Neural cell (in vitro differentiated cells): ENCODE results near the gene SLCO3A1. TPM values are rescaled to one million over a fixed set of nuclear protein-coding genes. Genes with fewer than 3 reads are reported as not detected.
A peak's percentile ranks its signal among the peaks of the same experiment; 100 is the strongest.

Source experiments
- H2AFZ ChIP-seq: fragments of 200-600, 300-800 bp; sonication (generic), shearing (Covaris generic); 2 replicates; pipeline ENCODE4 v1.6.0; 2014; ENCODE audit warnings: low read depth, mild to moderate bottlenecking, antibody characterized with exemption, low read length, moderate library complexity
- H3F3A ChIP-seq: fragments of 200-600 bp; shearing (Covaris generic); 2 replicates; pipeline ENCODE4 v1.6.1; 2016; ENCODE audit warnings: mild to moderate bottlenecking, moderate library complexity, mixed read lengths, antibody characterized with exemption, low read length; ENCODE audit not compliant: insufficient read depth, poor library complexity, severe bottlenecking
- H3K27ac ChIP-seq: fragments of 200-600, 300-800 bp; sonication (generic), shearing (Covaris generic); 2 replicates; pipeline ENCODE4 v1.5.1; 2014; ENCODE audit warnings: mild to moderate bottlenecking, low read length, moderate library complexity
- H3K27me3 ChIP-seq: fragments of 300-800, 200-600 bp; sonication (generic), shearing (Covaris generic); 2 replicates; pipeline ENCODE4 v1.6.0; 2014; ENCODE audit warnings: mild to moderate bottlenecking, low read depth, low read length, moderate library complexity; ENCODE audit not compliant: insufficient read depth
- H3K36me3 ChIP-seq: fragments of 300-800, 200-600 bp; sonication (generic), shearing (Covaris generic); 2 replicates; pipeline ENCODE4 v1.5.1; 2014; ENCODE audit warnings: mild to moderate bottlenecking, antibody characterized with exemption, low read length, moderate library complexity; ENCODE audit not compliant: insufficient read depth
- H3K4me2 ChIP-seq: fragments of 300-800, 200-600 bp; sonication (generic), shearing (Covaris generic); 2 replicates; pipeline ENCODE4 v1.6.0; 2014; ENCODE audit warnings: mild to moderate bottlenecking, low read length
- H3K4me3 ChIP-seq: fragments of 300-800, 200-600 bp; sonication (generic), shearing (Covaris generic); 2 replicates; pipeline ENCODE4 v1.5.1; 2014; ENCODE audit warnings: mild to moderate bottlenecking, low read length, moderate library complexity
- H3K79me2 ChIP-seq: fragments of 200-600 bp; shearing (Covaris generic); replicated peaks from 2 replicates; pipeline ENCODE4 v1.6.0; 2014; ENCODE audit warnings: mild to moderate bottlenecking, low read length, moderate library complexity; ENCODE audit not compliant: insufficient read depth
- H3K9ac ChIP-seq: fragments of 300-800, 200-600 bp; sonication (generic), shearing (Covaris generic); 2 replicates; pipeline ENCODE4 v1.6.1; 2016; ENCODE audit warnings: mild to moderate bottlenecking, low read length, mixed read lengths
- H3K9me2 ChIP-seq: fragments of 200-600 bp; shearing (Covaris generic); 2 replicates; pipeline ENCODE4 v1.6.1; 2016; ENCODE audit warnings: mild to moderate bottlenecking, low read length, mixed read lengths; ENCODE audit not compliant: insufficient read depth
- H3K9me3 ChIP-seq: fragments of 200-600, 300-800 bp; sonication (generic), shearing (Covaris generic); 2 replicates; pipeline ENCODE4 v1.6.1; 2016; ENCODE audit warnings: mild to moderate bottlenecking, mixed run types, low read length, moderate library complexity, mixed read lengths
- H4K20me1 ChIP-seq: fragments of 200-600 bp; shearing (Covaris generic); 2 replicates; pipeline ENCODE4 v1.6.1; 2016; ENCODE audit warnings: mild to moderate bottlenecking, mixed run types; ENCODE audit not compliant: insufficient read depth
- CTCF ChIP-seq: fragments of 450-650 bp; IDR thresholded peaks from 2 replicates; pipeline ENCODE4 v1.5.1; 2014; ENCODE audit warnings: antibody characterized with exemption, mild to moderate bottlenecking, moderate library complexity; ENCODE audit not compliant: poor library complexity, severe bottlenecking
- EP300 ChIP-seq: fragments of 450-650 bp; conservative IDR thresholded peaks from 2 replicates; pipeline ENCODE4 v1.6.1; 2014; ENCODE audit warnings: antibody characterized with exemption, mild to moderate bottlenecking, moderate library complexity; ENCODE audit not compliant: poor library complexity, severe bottlenecking
- EZH2 ChIP-seq: fragments of 200-600, 300-800 bp; shearing (Covaris generic), sonication (generic); IDR thresholded peaks from 2 replicates; pipeline ENCODE4 v1.6.1; 2014; ENCODE audit warnings: antibody characterized with exemption, low read length, borderline replicate concordance, mild to moderate bottlenecking; ENCODE audit not compliant: insufficient read depth, poor library complexity, severe bottlenecking
- MXI1 ChIP-seq: fragments of 450-650 bp; conservative IDR thresholded peaks from 2 replicates; pipeline ENCODE4 v1.6.1; 2014; ENCODE audit warnings: antibody characterized with exemption, mild to moderate bottlenecking; ENCODE audit not compliant: poor library complexity, severe bottlenecking
- POLR2AphosphoS5 ChIP-seq: IDR thresholded peaks from 2 replicates; pipeline ENCODE4 v1.6.1; 2012
- RAD21 ChIP-seq: fragments of 450-650 bp; conservative IDR thresholded peaks from 2 replicates; pipeline ENCODE4 v1.6.1; 2014; ENCODE audit warnings: antibody characterized with exemption, mild to moderate bottlenecking, moderate library complexity
- SMC3 ChIP-seq: fragments of 450-650 bp; conservative IDR thresholded peaks from 2 replicates; pipeline ENCODE4 v1.6.1; 2014; ENCODE audit warnings: antibody characterized with exemption, mild to moderate bottlenecking, moderate library complexity; ENCODE audit not compliant: poor library complexity
- TAF1 ChIP-seq: IDR thresholded peaks from 2 replicates; pipeline ENCODE4 v1.6.1; 2012; ENCODE audit warnings: low read depth
- polyA plus RNA-seq: library from polyadenylated mRNA; depleted of rRNA; stranded (reverse); fragments of >200 nt; gene quantifications from 2 replicates; pipeline ENCODE4 v1.2.3, GENCODE V29; 2014
- TF ChIP-seq, protein P1 (sequence below): IDR thresholded peaks from 2 replicates; pipeline ENCODE4 v1.6.1; 2012; ENCODE audit warnings: borderline replicate concordance

Gene SLCO3A1
- polyA plus RNA-seq, 1 donor from 2014 or later: 14.2 TPM

GRCh38 chr15:91855241-91855640 lies 1.7 kb downstream of the SLCO3A1 start:
- no peaks in the 10 kb centered on the region for H3K9me2 ChIP-seq
- H3K36me3 ChIP-seq: no peaks in the 10 kb centered on the region
- peaks cover 61% of the 10 kb centered on the region for H3K79me2 ChIP-seq
- peak overlapping the region; percentile 75 for H3K4me3 ChIP-seq
- H3K27me3 ChIP-seq: no peaks in the 10 kb centered on the region
- TF ChIP-seq RAD21 (no peak), TAF1 (no peak), MXI1 (no peak), POLR2AphosphoS5 (no peak), SMC3 (no peak), EZH2 (no peak), EP300 (no peak), CTCF (no peak)
- TF ChIP-seq, protein P1, sequence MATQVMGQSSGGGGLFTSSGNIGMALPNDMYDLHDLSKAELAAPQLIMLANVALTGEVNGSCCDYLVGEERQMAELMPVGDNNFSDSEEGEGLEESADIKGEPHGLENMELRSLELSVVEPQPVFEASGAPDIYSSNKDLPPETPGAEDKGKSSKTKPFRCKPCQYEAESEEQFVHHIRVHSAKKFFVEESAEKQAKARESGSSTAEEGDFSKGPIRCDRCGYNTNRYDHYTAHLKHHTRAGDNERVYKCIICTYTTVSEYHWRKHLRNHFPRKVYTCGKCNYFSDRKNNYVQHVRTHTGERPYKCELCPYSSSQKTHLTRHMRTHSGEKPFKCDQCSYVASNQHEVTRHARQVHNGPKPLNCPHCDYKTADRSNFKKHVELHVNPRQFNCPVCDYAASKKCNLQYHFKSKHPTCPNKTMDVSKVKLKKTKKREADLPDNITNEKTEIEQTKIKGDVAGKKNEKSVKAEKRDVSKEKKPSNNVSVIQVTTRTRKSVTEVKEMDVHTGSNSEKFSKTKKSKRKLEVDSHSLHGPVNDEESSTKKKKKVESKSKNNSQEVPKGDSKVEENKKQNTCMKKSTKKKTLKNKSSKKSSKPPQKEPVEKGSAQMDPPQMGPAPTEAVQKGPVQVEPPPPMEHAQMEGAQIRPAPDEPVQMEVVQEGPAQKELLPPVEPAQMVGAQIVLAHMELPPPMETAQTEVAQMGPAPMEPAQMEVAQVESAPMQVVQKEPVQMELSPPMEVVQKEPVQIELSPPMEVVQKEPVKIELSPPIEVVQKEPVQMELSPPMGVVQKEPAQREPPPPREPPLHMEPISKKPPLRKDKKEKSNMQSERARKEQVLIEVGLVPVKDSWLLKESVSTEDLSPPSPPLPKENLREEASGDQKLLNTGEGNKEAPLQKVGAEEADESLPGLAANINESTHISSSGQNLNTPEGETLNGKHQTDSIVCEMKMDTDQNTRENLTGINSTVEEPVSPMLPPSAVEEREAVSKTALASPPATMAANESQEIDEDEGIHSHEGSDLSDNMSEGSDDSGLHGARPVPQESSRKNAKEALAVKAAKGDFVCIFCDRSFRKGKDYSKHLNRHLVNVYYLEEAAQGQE: no peak
- peak overlapping the region; percentile 86 for H3K9ac ChIP-seq
- no peaks in the 10 kb centered on the region for H3K9me3 ChIP-seq
- H3K4me2 ChIP-seq: peak overlapping the region; percentile 76
- H4K20me1 ChIP-seq: no peaks in the 10 kb centered on the region
- peak overlapping the region; percentile 48 for H3K27ac ChIP-seq
- H2AFZ ChIP-seq: no peak overlapping the region
- no peaks in the 10 kb centered on the region for H3F3A ChIP-seq

DNA sequence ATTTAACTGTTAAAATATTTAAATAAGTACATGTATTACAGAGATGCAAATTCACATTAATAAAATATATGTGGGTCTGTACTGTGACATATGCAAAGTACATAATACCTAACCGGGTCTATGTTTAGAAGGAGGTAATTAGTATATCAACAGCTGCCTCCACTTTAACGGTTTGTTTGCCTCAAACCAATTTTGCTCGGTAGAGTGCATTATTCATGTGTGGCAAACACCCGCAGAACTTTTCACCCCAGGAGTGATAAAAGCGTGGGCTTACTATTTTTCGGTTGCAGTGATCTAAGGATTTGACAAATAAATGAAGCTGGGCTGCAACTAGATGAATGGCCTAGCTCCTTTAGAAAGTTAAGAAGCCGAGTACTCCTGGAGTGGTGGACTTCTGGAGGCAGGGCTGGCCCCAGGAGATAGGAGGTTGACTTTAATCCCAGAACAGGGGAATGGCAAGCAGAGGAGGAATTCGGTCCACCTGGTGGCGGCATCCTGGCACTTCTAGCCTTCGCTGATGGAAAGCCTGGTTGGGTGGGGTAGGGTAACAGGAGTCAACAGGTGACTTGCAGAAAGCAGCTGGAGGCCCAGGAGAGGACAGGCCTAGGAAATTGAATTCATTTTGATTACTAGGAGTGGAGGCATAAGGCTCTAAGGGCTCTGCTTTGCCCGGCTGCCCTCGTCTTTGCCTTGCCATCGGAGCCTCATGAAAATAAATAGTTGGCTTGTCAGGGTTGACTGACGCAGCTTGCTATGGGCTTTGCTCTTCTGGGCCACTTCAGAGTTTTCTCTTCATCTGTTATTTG lies 2.4 kb downstream of the SLCO3A1 start:
- peak; percentile 53 for TF ChIP-seq CTCF
- TF ChIP-seq POLR2AphosphoS5: no peak
- TF ChIP-seq, protein P1: no peak
- TF ChIP-seq TAF1: no peak
- TF ChIP-seq EP300: no peak
- TF ChIP-seq MXI1: no peak
- TF ChIP-seq RAD21: peak; percentile 52
- no peak for TF ChIP-seq EZH2
- peak; percentile 55 for TF ChIP-seq SMC3
- Histone ChIP-seq H3K9ac (peak overlapping the region; percentile 86), H3K27ac (no peak overlapping the region), H3K9me2 (no peaks in the 10 kb centered on the region), H3K36me3 (no peaks in the 10 kb centered on the region), H3K4me2 (peak overlapping the region; percentile 76), H2AFZ (no peak overlapping the region), H4K20me1 (no peaks in the 10 kb centered on the region), H3K27me3 (no peaks in the 10 kb centered on the region), H3K4me3 (peak overlapping the region; percentile 75), H3K9me3 (no peaks in the 10 kb centered on the region), H3F3A (no peaks in the 10 kb centered on the region), H3K79me2 (peaks cover 67% of the 10 kb centered on the region)
